HL-60 (cell line): Measurements from ENCODE around the gene BIRC3.

Experiments used
- DNase-seq, 2 experiments: peaks; one replicate each; pipeline ENCODE4 v3.0.0-alpha.2; 2010 to 2020; ENCODE audit warnings: low read depth in 1 of 2, low spot score in 1 of 2
- H3K27ac ChIP-seq: fragments of 250-450 bp; sonication (Bioruptor Pico); replicated peaks from 2 replicates; pipeline ENCODE4 v1.5.1; 2020; ENCODE audit warnings: mild to moderate bottlenecking, moderate library complexity
- H3K27me3 ChIP-seq: fragments of 250-450 bp; sonication (Bioruptor Pico); 2 replicates; pipeline ENCODE4 v1.5.1; 2021; ENCODE audit warnings: mild to moderate bottlenecking, moderate library complexity; ENCODE audit not compliant: insufficient read depth, poor library complexity, severe bottlenecking
- H3K4me3 ChIP-seq: replicated peaks from 2 replicates; pipeline ENCODE4 v1.5.1; 2011; ENCODE audit warnings: mild to moderate bottlenecking, control low read depth, low read length; ENCODE audit not compliant: insufficient read depth
- CTCF ChIP-seq: IDR thresholded peaks from one replicate; pipeline ENCODE4 v1.5.1; 2011; ENCODE audit warnings: low read length, control low read depth, inconsistent platforms; ENCODE audit not compliant: insufficient read depth
- GABPA ChIP-seq: IDR thresholded peaks from 2 replicates; pipeline ENCODE4 v1.6.1; 2012; ENCODE audit warnings: low read depth
- POLR2AphosphoS5 ChIP-seq: IDR thresholded peaks from 2 replicates; pipeline ENCODE4 v1.6.1; 2012; ENCODE audit warnings: low read depth
- SPI1 ChIP-seq: IDR thresholded peaks from 2 replicates; pipeline ENCODE4 v1.6.1; 2012; ENCODE audit warnings: low read depth, mild to moderate bottlenecking, borderline replicate concordance
- TF ChIP-seq, protein P1 (sequence below): IDR thresholded peaks from 2 replicates; pipeline ENCODE4 v1.6.1; 2012; ENCODE audit warnings: low read depth; ENCODE audit not compliant: insufficient replicate concordance

The BIRC3 gene

GRCh38 chr11:102286292-102286691 lies 31.0 kb upstream of the BIRC3 start:
- Histone ChIP-seq H3K4me3 (no peak overlapping the region), H3K27ac (no peak overlapping the region), H3K27me3 (no peaks in the 10 kb centered on the region)
- no peak for DNase-seq
- no peak for TF ChIP-seq SPI1
- TF ChIP-seq GABPA = no peak
- TF ChIP-seq POLR2AphosphoS5 = no peak
- TF ChIP-seq CTCF = no peak
- TF ChIP-seq, protein P1, sequence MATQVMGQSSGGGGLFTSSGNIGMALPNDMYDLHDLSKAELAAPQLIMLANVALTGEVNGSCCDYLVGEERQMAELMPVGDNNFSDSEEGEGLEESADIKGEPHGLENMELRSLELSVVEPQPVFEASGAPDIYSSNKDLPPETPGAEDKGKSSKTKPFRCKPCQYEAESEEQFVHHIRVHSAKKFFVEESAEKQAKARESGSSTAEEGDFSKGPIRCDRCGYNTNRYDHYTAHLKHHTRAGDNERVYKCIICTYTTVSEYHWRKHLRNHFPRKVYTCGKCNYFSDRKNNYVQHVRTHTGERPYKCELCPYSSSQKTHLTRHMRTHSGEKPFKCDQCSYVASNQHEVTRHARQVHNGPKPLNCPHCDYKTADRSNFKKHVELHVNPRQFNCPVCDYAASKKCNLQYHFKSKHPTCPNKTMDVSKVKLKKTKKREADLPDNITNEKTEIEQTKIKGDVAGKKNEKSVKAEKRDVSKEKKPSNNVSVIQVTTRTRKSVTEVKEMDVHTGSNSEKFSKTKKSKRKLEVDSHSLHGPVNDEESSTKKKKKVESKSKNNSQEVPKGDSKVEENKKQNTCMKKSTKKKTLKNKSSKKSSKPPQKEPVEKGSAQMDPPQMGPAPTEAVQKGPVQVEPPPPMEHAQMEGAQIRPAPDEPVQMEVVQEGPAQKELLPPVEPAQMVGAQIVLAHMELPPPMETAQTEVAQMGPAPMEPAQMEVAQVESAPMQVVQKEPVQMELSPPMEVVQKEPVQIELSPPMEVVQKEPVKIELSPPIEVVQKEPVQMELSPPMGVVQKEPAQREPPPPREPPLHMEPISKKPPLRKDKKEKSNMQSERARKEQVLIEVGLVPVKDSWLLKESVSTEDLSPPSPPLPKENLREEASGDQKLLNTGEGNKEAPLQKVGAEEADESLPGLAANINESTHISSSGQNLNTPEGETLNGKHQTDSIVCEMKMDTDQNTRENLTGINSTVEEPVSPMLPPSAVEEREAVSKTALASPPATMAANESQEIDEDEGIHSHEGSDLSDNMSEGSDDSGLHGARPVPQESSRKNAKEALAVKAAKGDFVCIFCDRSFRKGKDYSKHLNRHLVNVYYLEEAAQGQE = no peak

DNA sequence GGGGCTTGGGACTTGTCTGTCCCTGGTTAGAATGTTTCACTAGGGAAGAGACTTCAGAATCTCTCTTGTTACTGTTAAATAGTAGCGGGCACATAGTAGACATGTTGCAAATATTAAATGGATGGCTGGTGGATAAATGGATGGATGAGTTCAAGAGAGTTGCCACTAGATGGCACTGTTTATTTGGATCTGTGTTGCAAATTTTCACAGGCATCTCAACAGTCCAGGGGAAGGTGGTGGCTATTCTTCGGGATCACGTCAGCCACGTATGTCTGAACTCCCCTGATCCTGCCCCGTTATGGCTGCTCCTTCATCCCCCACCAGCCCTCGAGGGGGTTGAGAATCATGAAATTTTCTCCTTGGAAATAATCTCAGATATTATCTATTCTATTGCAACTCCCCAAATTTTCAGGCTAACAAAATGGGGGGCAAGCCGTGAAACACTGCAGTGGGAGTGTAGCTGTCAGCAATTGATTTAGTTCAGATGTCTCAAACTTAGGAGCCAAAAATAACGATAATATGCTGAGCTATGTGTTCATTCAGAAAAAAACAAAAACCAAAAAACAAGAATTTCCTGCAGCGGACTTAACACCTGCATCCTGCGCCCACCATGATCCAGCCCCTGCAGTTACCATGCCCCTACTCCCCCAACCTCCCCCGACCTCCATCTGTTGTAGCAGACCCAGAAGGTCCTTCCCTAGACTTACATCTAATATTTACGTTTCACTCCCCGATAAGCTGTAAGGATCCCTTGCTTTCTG lies 29.1 kb upstream of the BIRC3 start:
- peak; percentile 63 to 69 for DNase-seq
- Histone ChIP-seq H3K27me3 (no peaks in the 10 kb centered on the region), H3K27ac (peak overlapping the region; percentile 65), H3K4me3 (no peak overlapping the region; the same call in 1 of the 2 replicates)
- no peak for TF ChIP-seq GABPA
- TF ChIP-seq POLR2AphosphoS5 = no peak
- peak; percentile 59 for TF ChIP-seq CTCF
- TF ChIP-seq, protein P1 = no peak

DNA sequence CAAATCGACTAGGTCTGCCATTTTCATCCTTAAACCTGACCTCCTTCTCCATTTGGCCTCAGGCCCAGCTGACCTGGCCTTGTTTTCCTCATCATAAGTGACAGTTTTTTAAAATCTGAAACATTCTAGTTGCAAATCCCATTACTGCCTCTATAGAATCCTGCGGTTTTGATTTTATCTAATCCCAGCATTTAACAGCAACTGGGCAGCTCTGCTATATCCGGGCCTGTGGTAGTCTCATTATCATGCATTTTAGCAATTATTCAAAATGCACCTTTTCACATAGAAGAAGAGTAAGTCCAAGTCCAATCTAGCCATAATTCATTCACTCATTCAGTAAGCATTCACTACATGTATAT lies 28.6 kb upstream of the BIRC3 start:
- Histone ChIP-seq H3K4me3 (no peak overlapping the region), H3K27ac (no peak overlapping the region), H3K27me3 (no peaks in the 10 kb centered on the region)
- DNase-seq = no peak
- TF ChIP-seq CTCF (no peak), GABPA (no peak), POLR2AphosphoS5 (no peak), SPI1 (no peak)
- TF ChIP-seq, protein P1 = no peak
